SK-N-SH treated with all-trans-retinoic acid at 6 μM for 48 hours (cell line): Measurements from ENCODE around the gene LARGE1.

Source experiments
- ATAC-seq: fragments of 200-7000 bp; cut with Tn5 transposase; 3 replicates; pipeline ENCODE4 v1.9.1; 2020; ENCODE audit warnings: mild to moderate bottlenecking, moderate library complexity
- ARNTL ChIP-seq: fragments of 450-650 bp; formaldehyde crosslinking; IDR thresholded peaks from 2 replicates; pipeline ENCODE4 v1.5.0; 2020; ENCODE audit warnings: low read depth, mild to moderate bottlenecking, moderate library complexity, borderline replicate concordance
- BACH2 ChIP-seq: fragments of 250-450 bp; sonication (Bioruptor Pico); IDR thresholded peaks from 2 replicates; pipeline ENCODE4 v1.9.0; 2021; ENCODE audit warnings: mild to moderate bottlenecking, borderline replicate concordance
- CREB5 ChIP-seq: fragments of 250-450 bp; sonication (Bioruptor Pico); IDR thresholded peaks from 2 replicates; pipeline ENCODE4 v1.5.1; 2020; ENCODE audit warnings: low read depth, mild to moderate bottlenecking, moderate library complexity
- CSDC2 ChIP-seq: fragments of 250-450 bp; sonication (Bioruptor Pico); IDR thresholded peaks from 2 replicates; pipeline ENCODE4 v1.5.0; 2020; ENCODE audit warnings: mild to moderate bottlenecking, moderate library complexity
- ESRRG ChIP-seq: fragments of 250-450 bp; sonication (Bioruptor Pico); IDR thresholded peaks from 2 replicates; pipeline ENCODE4 v1.6.1; 2021; ENCODE audit warnings: mild to moderate bottlenecking
- GLIS3 ChIP-seq: fragments of 250-450 bp; sonication (Bioruptor Pico); IDR thresholded peaks from 2 replicates; pipeline ENCODE4 v1.5.0; 2020; ENCODE audit warnings: mild to moderate bottlenecking, moderate library complexity
- ISL1 ChIP-seq: fragments of 250-450 bp; sonication (Bioruptor Pico); IDR thresholded peaks from 2 replicates; pipeline ENCODE4 v2.1.2; 2022; ENCODE audit warnings: mild to moderate bottlenecking, moderate library complexity
- PATZ1 ChIP-seq: fragments of 250-450 bp; sonication (Bioruptor Pico); IDR thresholded peaks from 2 replicates; pipeline ENCODE4 v1.8.0; 2020; ENCODE audit warnings: mild to moderate bottlenecking, moderate library complexity, borderline replicate concordance
- POU6F1 ChIP-seq: fragments of 250-450 bp; sonication (Bioruptor Pico); IDR thresholded peaks from 2 replicates; pipeline ENCODE4 v1.8.0; 2021; ENCODE audit warnings: low read depth, mild to moderate bottlenecking, moderate library complexity, borderline replicate concordance
- PPARA ChIP-seq: fragments of 250-450 bp; sonication (Bioruptor Pico); IDR thresholded peaks from 2 replicates; pipeline ENCODE4 v1.5.0; 2020; ENCODE audit warnings: mild to moderate bottlenecking, borderline replicate concordance
- RARB ChIP-seq: fragments of 250-450 bp; sonication (Bioruptor Pico); IDR thresholded peaks from 2 replicates; pipeline ENCODE4 v1.8.0; 2021; ENCODE audit warnings: mild to moderate bottlenecking, moderate library complexity
- SNAI2 ChIP-seq: fragments of 250-450 bp; sonication (Bioruptor Pico); IDR thresholded peaks from 2 replicates; pipeline ENCODE4 v1.5.0; 2020; ENCODE audit warnings: mild to moderate bottlenecking, moderate library complexity
- TCF4 ChIP-seq: fragments of 250-450 bp; sonication (Bioruptor Pico); IDR thresholded peaks from 2 replicates; pipeline ENCODE4 v1.8.0; 2021; ENCODE audit warnings: mild to moderate bottlenecking, moderate library complexity, borderline replicate concordance
- TOX ChIP-seq: fragments of 250-450 bp; sonication (Bioruptor Pico); IDR thresholded peaks from 2 replicates; pipeline ENCODE4 v1.8.0; 2021; ENCODE audit warnings: mild to moderate bottlenecking, moderate library complexity, borderline replicate concordance
- TSHZ2 ChIP-seq: fragments of 250-450 bp; sonication (Bioruptor Pico); IDR thresholded peaks from 2 replicates; pipeline ENCODE4 v1.5.0; 2020; ENCODE audit warnings: mild to moderate bottlenecking, moderate library complexity
- ZC3H10 ChIP-seq: fragments of 250-450 bp; sonication (Bioruptor Pico); IDR thresholded peaks from 2 replicates; pipeline ENCODE4 v1.5.1; 2021; ENCODE audit warnings: mild to moderate bottlenecking, moderate library complexity
- ZFP3 ChIP-seq: fragments of 250-450 bp; sonication (Bioruptor Pico); IDR thresholded peaks from 2 replicates; pipeline ENCODE4 v1.5.0; 2020; ENCODE audit warnings: mild to moderate bottlenecking, moderate library complexity
- ZFP30 ChIP-seq: fragments of 450-650 bp; formaldehyde crosslinking; IDR thresholded peaks from 2 replicates; pipeline ENCODE4 v1.5.0; 2022; ENCODE audit warnings: mild to moderate bottlenecking, moderate library complexity
- ZNF565 ChIP-seq: fragments of 450-650 bp; formaldehyde crosslinking; conservative IDR thresholded peaks from 2 replicates; pipeline ENCODE4 v1.5.0; 2020; ENCODE audit warnings: low read depth, mild to moderate bottlenecking, moderate library complexity
- ZNF70 ChIP-seq: fragments of 450-650 bp; formaldehyde crosslinking; IDR thresholded peaks from 2 replicates; pipeline ENCODE4 v1.5.0; 2020; ENCODE audit warnings: mild to moderate bottlenecking, moderate library complexity
- ZNF8 ChIP-seq: fragments of 450-650 bp; formaldehyde crosslinking; IDR thresholded peaks from 2 replicates; pipeline ENCODE4 v1.5.0; 2020; ENCODE audit warnings: mild to moderate bottlenecking, moderate library complexity

Gene LARGE1

GRCh38 chr22:33894036-33894435 is 26.2 kb downstream of the LARGE1 start:
- ATAC-seq = no peak
- TF ChIP-seq ISL1 (no peak), TCF4 (CRISPR knock-in tag) (no peak), ZNF8 (CRISPR knock-in tag) (no peak), CSDC2 (CRISPR knock-in tag) (no peak), TOX (CRISPR knock-in tag) (no peak), ARNTL (CRISPR knock-in tag) (no peak), PPARA (CRISPR knock-in tag) (no peak), POU6F1 (no peak), ZFP3 (CRISPR knock-in tag) (no peak), RARB (CRISPR knock-in tag) (no peak)

GRCh38 chr22:33893512-33893911 is 26.8 kb downstream of the LARGE1 start:
- no peak for ATAC-seq

GRCh38 chr22:33891992-33892391 is 28.3 kb downstream of the LARGE1 start:
- no peak for TF ChIP-seq ZNF8 (CRISPR knock-in tag)
- TF ChIP-seq PATZ1 = no peak
- no peak for TF ChIP-seq ISL1
- TF ChIP-seq BACH2 = no peak
- no peak for ATAC-seq

More at GRCh38 chr22:33893512-33893911, 26.8 kb downstream of the LARGE1 start:
- no peak for TF ChIP-seq POU6F1

GRCh38 chr22:33891455-33891854 is 28.8 kb downstream of the LARGE1 start:
- ATAC-seq = no peak
- TF ChIP-seq CSDC2 (CRISPR knock-in tag) = no peak
- TF ChIP-seq PATZ1 = no peak
- TF ChIP-seq TSHZ2 (CRISPR knock-in tag) = no peak
- TF ChIP-seq TOX (CRISPR knock-in tag) = no peak
- no peak for TF ChIP-seq ZFP30
- no peak for TF ChIP-seq ISL1
- TF ChIP-seq ZC3H10 (CRISPR knock-in tag) = no peak
- TF ChIP-seq ZNF565 (CRISPR knock-in tag) = no peak
- no peak for TF ChIP-seq GLIS3 (CRISPR knock-in tag)
- no peak for TF ChIP-seq ESRRG (CRISPR knock-in tag)
- TF ChIP-seq CREB5 (CRISPR knock-in tag) = no peak
- TF ChIP-seq RARB (CRISPR knock-in tag) = no peak
- TF ChIP-seq ARNTL (CRISPR knock-in tag) = no peak
- no peak for TF ChIP-seq BACH2
- no peak for TF ChIP-seq TCF4 (CRISPR knock-in tag)
- no peak for TF ChIP-seq ZNF70
- no peak for TF ChIP-seq SNAI2 (CRISPR knock-in tag)
- TF ChIP-seq, all 23 proteins: peak for 0
